DND-41 (cell line): ENCODE data around the gene FBXW5.

ENCODE experiments used
- EZH2 ChIP-seq: IDR thresholded peaks from 3 replicates; pipeline ENCODE4 v1.6.1; 2012; ENCODE audit warnings: borderline replicate concordance, low read depth, mild to moderate bottlenecking, moderate library complexity, low read length, inconsistent platforms; ENCODE audit not compliant: severe bottlenecking
- TF ChIP-seq, protein P1 (sequence below): IDR thresholded peaks from 2 replicates; pipeline ENCODE4 v1.5.1; 2012; ENCODE audit warnings: borderline replicate concordance, low read length, moderate library complexity, mild to moderate bottlenecking; ENCODE audit not compliant: poor library complexity, severe bottlenecking; ENCODE audit errors: extremely low read depth

GRCh38 chr9:136963341-136963740 is 18.8 kb upstream of the FBXW5 start:
- TF ChIP-seq, protein P1, sequence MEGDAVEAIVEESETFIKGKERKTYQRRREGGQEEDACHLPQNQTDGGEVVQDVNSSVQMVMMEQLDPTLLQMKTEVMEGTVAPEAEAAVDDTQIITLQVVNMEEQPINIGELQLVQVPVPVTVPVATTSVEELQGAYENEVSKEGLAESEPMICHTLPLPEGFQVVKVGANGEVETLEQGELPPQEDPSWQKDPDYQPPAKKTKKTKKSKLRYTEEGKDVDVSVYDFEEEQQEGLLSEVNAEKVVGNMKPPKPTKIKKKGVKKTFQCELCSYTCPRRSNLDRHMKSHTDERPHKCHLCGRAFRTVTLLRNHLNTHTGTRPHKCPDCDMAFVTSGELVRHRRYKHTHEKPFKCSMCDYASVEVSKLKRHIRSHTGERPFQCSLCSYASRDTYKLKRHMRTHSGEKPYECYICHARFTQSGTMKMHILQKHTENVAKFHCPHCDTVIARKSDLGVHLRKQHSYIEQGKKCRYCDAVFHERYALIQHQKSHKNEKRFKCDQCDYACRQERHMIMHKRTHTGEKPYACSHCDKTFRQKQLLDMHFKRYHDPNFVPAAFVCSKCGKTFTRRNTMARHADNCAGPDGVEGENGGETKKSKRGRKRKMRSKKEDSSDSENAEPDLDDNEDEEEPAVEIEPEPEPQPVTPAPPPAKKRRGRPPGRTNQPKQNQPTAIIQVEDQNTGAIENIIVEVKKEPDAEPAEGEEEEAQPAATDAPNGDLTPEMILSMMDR, result no peak
- TF ChIP-seq EZH2, result no peak
